NCI-H446 (cell line): ENCODE results near the gene STXBP5L.
"Not testable (repeated sequence)": the region's sequence is repeated elsewhere in the genome, so short reads cannot be mapped to it uniquely, and the experiment has no call there.

Experiments used
- DNase-seq, 2 experiments: peaks; one replicate each; lab custom pipeline; 2025; lab: John Stamatoyannopoulos, UW

STXBP5L gene

GRCh38 chr3:120908030-120908794 lies at the start of gene STXBP5L:
Gene STXBP5L, plus strand, starts transcription at chr3:120908205. Its CDS starts 1,374 bp downstream, at chr3:120909579.
- DNase-seq = peak; percentile 82 to 97

DNA sequence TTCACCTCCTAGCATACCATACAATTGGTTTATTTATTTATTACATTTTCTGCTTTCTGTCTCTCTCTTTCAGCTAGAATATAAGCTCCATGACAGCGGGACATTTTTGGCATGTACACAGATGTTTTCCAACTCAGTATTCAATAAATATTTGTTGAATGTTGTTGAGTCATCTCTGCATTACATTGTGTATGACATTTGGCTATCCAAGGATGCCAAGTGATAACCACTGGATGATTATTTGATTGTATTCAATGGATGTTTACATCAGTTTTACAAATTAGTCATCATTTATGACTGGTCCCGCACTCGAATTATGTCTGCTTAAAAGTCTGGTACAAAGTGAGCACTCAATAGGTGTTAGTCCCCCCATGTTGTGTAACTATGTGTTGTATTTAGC lies 49.5 kb upstream of the STXBP5L start:
- DNase-seq = no peak

GRCh38 chr3:120864541-120864940 lies 43.5 kb upstream of the STXBP5L start:
- no peak for DNase-seq

DNA sequence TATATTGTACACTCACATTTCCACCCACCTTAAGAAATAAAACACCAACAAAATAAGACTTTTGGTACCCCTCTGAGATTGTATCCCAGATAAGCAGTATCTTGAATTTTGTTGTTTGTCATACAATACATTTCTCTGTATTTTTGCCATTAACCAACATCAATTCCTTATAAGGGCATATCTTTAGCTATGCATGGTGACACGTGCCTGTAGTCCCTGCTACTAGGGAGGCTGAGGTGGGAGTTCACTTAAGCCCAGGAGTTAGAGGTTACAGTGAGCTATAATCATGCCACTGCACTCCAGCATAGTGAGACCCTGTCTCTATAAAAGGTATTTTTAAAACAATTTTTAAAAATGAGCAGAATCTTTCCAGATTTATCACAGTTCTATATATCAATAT lies 32.5 kb upstream of the STXBP5L start:
- no peak for DNase-seq

DNA sequence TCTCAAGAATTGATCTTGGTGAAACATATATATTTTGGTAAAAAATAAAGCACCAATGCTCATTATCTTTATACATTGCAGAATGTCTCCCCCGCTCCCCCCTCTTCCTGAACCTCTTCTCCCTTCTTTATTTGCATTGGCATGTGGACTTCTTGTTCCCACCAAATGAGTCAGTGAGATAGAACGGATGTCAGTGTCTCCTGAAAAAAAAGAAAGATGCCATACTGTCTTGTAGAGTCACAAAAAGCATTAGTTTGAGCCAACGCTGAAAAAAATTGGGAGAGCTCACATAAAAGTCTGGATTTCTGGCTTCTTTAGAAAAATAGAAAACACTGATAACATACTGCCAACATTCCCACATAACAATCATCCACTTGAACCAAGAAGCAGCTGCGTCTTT lies 32.0 kb upstream of the STXBP5L start:
- peak in 1 of 2 experiments; percentile 22 for DNase-seq

DNA sequence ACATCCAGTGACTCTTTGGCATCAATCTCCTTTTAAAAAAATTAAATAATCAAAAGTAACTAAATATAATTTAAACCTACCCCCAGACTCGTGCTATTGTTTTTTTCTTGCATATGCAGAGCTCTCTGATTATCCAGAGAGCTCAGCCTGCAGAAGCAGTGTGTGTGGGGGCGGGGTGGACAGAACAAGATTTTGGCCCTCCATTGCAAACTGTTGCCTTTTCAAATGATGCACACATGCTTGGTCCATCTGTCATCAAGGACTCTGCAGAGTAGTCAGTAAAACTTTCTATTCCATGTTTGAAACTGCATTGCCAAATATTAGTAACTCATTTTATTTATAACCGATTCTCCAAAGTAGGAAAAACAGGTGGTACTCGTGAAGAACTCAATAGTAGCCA lies 28.6 kb upstream of the STXBP5L start:
- DNase-seq = peak in 1 of 2 experiments; percentile 66

DNA sequence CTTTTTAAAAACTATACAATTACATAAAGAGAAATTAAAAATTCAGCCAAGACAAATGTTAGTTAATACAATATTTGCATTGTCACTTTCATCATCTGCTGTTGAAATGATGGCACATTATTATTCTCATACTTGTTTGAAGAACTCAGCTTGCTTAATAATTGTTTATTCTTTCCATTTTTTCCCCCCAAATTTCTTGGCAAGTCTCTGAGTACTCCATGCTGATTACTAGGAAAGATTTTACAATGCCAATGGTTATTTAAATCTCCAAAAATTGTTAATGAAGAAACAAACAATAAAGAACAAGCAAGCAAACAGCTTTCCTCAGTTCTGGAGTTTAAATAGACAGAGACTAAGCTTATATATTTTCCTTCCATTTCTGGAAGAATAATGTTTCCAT lies 15.1 kb upstream of the STXBP5L start:
- no peak for DNase-seq

DNA sequence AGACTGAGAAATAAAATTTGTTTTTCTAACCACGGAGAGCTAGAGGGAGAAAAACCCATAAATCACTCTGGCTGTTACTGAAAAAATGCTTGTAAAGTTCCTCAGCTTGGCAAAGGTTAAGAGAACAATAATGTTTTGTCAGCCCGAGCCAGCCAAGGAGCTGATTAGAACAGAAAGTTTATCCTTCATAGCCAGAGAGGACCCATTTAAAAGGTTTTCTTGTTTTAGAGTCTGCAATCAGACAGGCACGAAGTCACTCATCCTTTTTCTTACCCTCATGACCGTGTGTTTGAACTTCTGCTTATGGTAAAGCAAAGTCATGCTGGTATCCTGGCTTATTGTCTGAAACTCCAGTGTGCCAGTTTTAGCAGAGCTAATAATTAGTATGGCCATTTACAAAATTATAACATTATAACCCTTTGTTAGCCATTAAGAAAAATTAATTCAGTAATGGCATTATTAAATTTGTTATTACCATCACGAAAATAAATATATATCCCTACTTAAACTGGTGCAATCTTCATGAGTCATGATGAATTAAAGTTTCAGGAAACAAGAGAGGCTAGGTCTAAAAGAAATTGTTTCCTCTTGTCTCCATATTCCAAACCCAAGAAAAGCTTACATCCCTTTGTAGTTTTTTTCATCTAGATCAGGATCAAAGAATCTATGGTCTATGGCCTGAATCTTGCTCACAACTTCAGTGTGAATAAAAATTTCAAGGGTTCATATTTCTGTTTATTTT lies 13.5 kb upstream of the STXBP5L start:
- peak in 1 of 2 experiments; percentile 34 for DNase-seq

- DNase-seq = not testable (repeated sequence)
These were observed 6.3 kb upstream of the STXBP5L start for GRCh38 chr3:120901716-120902115.

GRCh38 chr3:120903221-120903620 lies 4.8 kb upstream of the STXBP5L start:
- DNase-seq = peak in 1 of 2 experiments; percentile 59

DNA sequence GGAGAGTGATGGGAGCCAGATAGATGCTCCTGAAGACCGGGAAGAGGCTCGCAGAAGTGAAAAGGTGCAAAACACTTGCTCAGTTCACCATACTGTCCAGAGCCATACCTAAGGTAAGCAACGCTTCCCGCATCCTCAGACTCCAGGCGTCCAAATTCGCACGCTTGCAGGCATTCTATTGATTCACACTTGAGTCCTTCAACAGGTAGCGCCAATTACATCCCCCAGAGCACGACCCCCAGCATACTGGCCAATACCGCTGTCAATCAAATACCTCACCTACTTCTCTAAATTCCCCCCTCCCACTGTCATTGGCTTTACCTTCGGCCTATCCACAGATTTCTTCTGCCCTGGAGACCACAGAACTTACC lies 361 bp upstream of the STXBP5L start:
- DNase-seq = no peak

DNA sequence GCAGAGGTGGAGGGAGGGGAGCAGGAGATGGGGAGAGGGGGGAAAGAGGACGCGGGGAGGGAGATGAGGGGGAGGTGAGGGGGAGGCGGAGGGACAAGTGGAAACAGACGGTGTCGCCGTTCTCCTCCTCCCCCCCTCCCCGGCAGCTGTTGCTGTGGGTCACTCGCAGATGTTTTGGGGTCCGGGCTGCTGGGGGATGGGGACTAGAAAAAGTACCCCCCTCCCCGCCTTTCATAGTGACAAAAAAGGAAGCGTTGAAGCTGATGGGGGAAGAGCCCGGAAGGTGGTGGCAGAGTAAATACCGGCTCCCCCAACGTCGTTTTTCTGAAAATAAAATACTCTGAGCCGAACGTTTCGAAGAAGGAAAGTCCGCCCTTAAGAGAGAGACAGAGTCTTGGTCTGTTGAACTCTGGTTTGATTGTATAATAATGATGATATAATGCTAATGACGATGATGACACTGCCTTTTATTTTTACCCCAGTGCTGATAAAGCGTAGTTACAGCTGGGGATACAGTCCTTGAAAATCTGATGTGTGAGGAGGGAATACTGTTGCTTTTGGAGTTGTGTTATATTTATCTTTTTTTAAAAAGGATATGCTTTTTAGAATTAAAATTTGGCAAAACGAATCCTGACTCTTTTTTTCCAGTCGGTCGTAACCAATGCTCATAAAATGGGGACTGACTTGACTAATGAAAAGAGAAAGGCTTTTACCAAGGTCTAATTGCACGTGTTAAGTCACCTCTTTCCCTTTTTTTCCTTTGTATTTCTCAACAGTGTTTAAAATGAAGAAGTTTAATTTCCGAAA lies 993 bp downstream of the STXBP5L start:
- DNase-seq = peak in 1 of 2 experiments; percentile 33

DNA sequence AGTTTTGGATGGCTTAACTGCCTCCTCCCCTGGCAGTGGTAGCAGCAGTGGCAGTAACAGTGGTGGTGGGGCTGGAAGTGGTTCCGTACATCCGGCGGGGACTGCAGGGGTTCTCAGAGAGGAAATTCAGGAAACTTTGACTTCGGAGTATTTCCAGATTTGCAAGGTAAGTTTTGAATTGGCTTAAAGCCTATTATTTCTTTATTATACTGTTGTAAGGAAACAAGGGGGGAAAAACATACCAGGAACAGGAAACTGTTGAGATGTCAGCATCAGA lies 1.5 kb downstream of the STXBP5L start:
- peak in 1 of 2 experiments; percentile 21 for DNase-seq

DNA sequence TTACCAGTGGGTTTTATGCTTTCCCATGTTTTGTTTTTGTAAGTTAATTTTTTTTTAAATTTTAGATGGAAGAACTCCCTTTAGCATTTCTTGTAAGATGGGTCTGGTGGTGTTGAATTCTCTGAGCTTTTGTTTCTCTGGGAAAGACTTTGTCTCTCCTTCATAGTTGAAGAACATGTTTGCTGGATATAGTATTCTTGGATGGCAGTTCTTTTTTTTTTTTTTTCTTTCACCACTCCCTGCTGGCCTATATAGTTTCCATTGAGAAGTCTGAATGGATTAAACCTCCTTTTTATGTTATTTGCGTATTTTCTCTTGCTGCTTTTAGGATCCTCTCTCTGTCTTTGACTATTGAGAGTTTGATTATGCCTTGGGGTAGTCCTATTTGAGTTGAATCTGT lies 18.1 kb downstream of the STXBP5L start:
- no peak for DNase-seq

GRCh38 chr3:120928991-120929390 lies 21.0 kb downstream of the STXBP5L start:
- no peak for DNase-seq

- DNase-seq = no peak
These were observed 23.6 kb downstream of the STXBP5L start for GRCh38 chr3:120931593-120931992.

DNA sequence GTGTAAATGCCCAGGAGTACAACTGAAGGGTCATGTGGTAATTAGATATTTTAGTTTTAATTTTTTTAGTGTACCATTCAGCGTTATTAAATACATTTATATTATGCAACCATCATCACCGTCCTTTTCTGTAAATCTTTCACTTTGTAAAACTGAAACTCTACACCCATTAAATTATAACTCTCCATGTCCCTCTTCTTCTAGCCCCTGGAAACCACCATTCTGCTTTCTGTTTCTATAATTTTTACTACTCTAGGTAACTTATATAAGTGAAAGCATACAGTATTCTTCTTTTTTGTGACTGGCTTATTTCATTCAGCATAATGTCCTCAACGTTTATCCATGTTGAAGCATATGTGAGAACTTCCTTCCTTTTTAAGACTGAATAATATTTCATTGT lies 48.1 kb downstream of the STXBP5L start:
- DNase-seq = no peak

DNA sequence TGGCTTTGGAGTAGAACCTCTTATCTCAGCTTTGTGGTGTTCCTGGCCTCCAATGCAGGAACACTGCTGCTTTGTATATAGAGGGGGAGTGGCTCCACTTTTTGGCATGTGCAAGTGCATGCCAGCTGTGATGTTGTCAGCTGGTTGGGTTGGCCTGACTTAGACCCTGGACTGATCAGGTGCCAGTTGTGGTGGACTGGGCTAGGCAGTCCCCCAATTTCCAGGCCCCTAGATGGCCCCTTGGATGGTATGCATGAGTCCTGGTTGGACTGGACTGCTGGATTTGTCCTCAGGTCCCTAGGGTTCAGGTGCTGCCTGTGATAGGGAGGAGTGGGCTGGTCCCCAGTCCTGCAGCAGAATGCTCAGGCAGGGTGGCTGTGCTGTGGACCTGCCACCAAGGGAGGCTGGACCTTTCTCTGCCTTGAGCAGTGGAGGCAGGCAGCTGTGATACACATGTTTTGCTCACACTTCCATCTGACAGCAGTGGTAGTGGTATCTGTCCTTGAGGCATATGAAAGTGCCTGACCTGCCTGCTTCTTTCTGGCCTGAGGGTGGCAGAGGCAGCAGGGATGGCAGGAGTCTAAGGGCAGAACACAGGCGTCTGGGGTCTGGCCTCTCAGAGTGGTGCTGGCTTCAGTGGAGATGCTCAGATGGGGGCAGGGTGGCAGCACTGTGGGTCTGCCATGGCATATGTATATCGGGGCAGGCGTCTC lies 74.8 kb downstream of the STXBP5L start:
- DNase-seq = no peak

- DNase-seq = no peak
These were observed 75.3 kb downstream of the STXBP5L start for GRCh38 chr3:120983321-120983665.

- DNase-seq = no peak
These were observed 75.8 kb downstream of the STXBP5L start for GRCh38 chr3:120983841-120984240.

DNA sequence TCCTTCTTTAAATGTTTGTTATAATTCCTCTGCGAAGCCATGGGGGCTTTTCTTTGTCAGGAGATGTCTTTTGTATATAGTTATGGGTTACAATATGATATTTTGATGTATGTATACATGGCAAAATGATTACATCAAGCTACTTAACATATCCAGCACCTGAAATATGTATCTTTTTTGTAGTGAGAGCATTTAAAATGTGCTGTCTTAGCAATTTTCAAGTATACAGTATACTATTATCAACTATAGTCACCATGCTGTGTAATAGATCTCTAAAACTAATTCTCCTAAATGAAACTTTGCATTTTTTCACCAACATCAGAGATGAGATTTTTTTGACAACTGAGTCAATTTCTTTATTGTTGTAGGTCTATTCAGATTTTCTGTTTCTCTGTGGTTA lies 77.2 kb downstream of the STXBP5L start:
- no peak for DNase-seq

- no peak for DNase-seq
These were observed 81.0 kb downstream of the STXBP5L start for GRCh38 chr3:120988994-120989393.
